Activated CD4-positive, alpha-beta T cell treated with anti-CD3 and anti-CD28 coated beads, Interleukin-2, amount 50 U/mL, for 1 hour (primary cell): ENCODE measurements around the gene RANBP17.

ENCODE experiments used
- DNase-seq: peaks from one replicate; pipeline ENCODE4 v3.0.0-alpha.2; 2020

The RANBP17 gene

GRCh38 chr5:171102877-171103610 is 241.2 kb downstream of the RANBP17 start:
- DNase-seq = no peak

- no peak for DNase-seq
Measured at GRCh38 chr5:171107669-171108068, 245.9 kb downstream of the RANBP17 start.

GRCh38 chr5:171115519-171115918 is 253.7 kb downstream of the RANBP17 start:
- DNase-seq = no peak

- DNase-seq = no peak
Measured at GRCh38 chr5:171116719-171117118, 254.9 kb downstream of the RANBP17 start.

GRCh38 chr5:171120986-171121622 is 259.3 kb downstream of the RANBP17 start:
- no peak for DNase-seq

GRCh38 chr5:171121638-171122037 is 259.8 kb downstream of the RANBP17 start:
- DNase-seq = no peak

- DNase-seq = no peak
Measured at GRCh38 chr5:171122372-171122771, 260.6 kb downstream of the RANBP17 start.

GRCh38 chr5:171123417-171123816 is 261.6 kb downstream of the RANBP17 start:
- DNase-seq = no peak

GRCh38 chr5:171127314-171127713 is 265.5 kb downstream of the RANBP17 start:
- DNase-seq = no peak

- DNase-seq = no peak
Measured at GRCh38 chr5:171128136-171128535, 266.3 kb downstream of the RANBP17 start.

- no peak for DNase-seq
Measured at GRCh38 chr5:171129308-171129707, 267.5 kb downstream of the RANBP17 start.

- DNase-seq = no peak
Measured at GRCh38 chr5:171131497-171131896, 269.7 kb downstream of the RANBP17 start.

- DNase-seq = no peak
Measured at GRCh38 chr5:171137768-171138525, 276.1 kb downstream of the RANBP17 start.

- no peak for DNase-seq
Measured at GRCh38 chr5:171139227-171139626, 277.4 kb downstream of the RANBP17 start.

- DNase-seq = no peak
Measured at GRCh38 chr5:171142617-171143016, 280.8 kb downstream of the RANBP17 start.

- DNase-seq = no peak
Measured at GRCh38 chr5:171143171-171143570, 281.4 kb downstream of the RANBP17 start.

- DNase-seq = no peak
Measured at GRCh38 chr5:171143926-171144325, 282.1 kb downstream of the RANBP17 start.

- no peak for DNase-seq
Measured at GRCh38 chr5:171149333-171149732, 287.5 kb downstream of the RANBP17 start.

GRCh38 chr5:171149772-171150171 is 288.0 kb downstream of the RANBP17 start:
- no peak for DNase-seq

GRCh38 chr5:171152382-171152781 is 290.6 kb downstream of the RANBP17 start:
- no peak for DNase-seq

GRCh38 chr5:171155621-171156020 is 293.8 kb downstream of the RANBP17 start:
- DNase-seq = no peak

- DNase-seq = no peak
Measured at GRCh38 chr5:171157276-171157675, 295.5 kb downstream of the RANBP17 start.

- DNase-seq = no peak
Measured at GRCh38 chr5:171157775-171158174, 296.0 kb downstream of the RANBP17 start.

GRCh38 chr5:171158581-171158980 is 296.8 kb downstream of the RANBP17 start:
- DNase-seq = no peak
